Endothelial cell of umbilical vein (primary cell): ENCODE measurements around the gene AP2A2. TPM values are rescaled to one million over a fixed set of nuclear protein-coding genes. Genes with fewer than 3 reads are reported as not detected.

Source experiments
- BruUV-seq: library from RNA; stranded (reverse); fragments of 400-500 nt; replicated peaks from 2 replicates; lab custom pipeline; 2021; lab: Mats Ljungman, UMichigan
- CTCF ChIA-PET: fragments of 300-600, 350-600 bp; sonication (Branson Sonifier 250); formaldehyde crosslinking; loops from one replicate; lab custom pipeline; 2021; ENCODE audit warnings: antibody characterized with exemption, inconsistent platforms; lab: Charles Lee
- POLR2A ChIA-PET: fragments of 300-600, 350-600 bp; sonication (Branson Sonifier 250); formaldehyde crosslinking; loops from one replicate; lab custom pipeline; 2021; ENCODE audit warnings: antibody characterized with exemption, inconsistent platforms; lab: Charles Lee
- DNase-seq: peaks from one replicate; pipeline ENCODE4 v3.0.0-alpha.2; 2011; ENCODE audit warnings: low read depth, low spot score
- FAIRE-seq: peaks from 2 replicates; lab custom pipeline; 2011; peaks lifted over from hg19 to GRCh38; lab: Jason Lieb, UNC
- H2AFZ ChIP-seq: 2 replicates; pipeline ENCODE4 v1.6.0; 2012; ENCODE audit warnings: low read depth, low read length, control low read depth, inconsistent platforms
- H3K27ac ChIP-seq: 2 replicates; pipeline ENCODE4 v1.5.1; 2011; ENCODE audit warnings: low read depth, mild to moderate bottlenecking, control low read depth, low read length, moderate library complexity; ENCODE audit not compliant: insufficient read depth
- H3K27me3 ChIP-seq, 2 experiments: 2 replicates each; pipeline versions ENCODE4 v1.6.0 to v1.6.1; 2011; ENCODE audit warnings: low read length in 2 of 2, mixed read lengths in 1 of 2; ENCODE audit not compliant: control insufficient read depth in 2 of 2, insufficient read depth in 2 of 2
- H3K36me3 ChIP-seq, 2 experiments: 2 replicates in 1 of 2; 3 replicates in 1 of 2; pipeline ENCODE4 v1.5.1; 2011; ENCODE audit warnings: low read length in 2 of 2, mild to moderate bottlenecking in 1 of 2, moderate library complexity in 1 of 2; ENCODE audit not compliant: control insufficient read depth in 2 of 2, insufficient read depth in 2 of 2; ENCODE audit errors: extremely low read depth in 1 of 2
- H3K4me1 ChIP-seq: 3 replicates; pipeline ENCODE4 v1.5.1; 2011; ENCODE audit warnings: mild to moderate bottlenecking, low read length; ENCODE audit not compliant: control insufficient read depth, insufficient read depth; ENCODE audit errors: extremely low read depth
- H3K4me2 ChIP-seq: 2 replicates; pipeline ENCODE4 v1.6.1; 2011; ENCODE audit warnings: low read length, control low read depth, mixed read lengths; ENCODE audit not compliant: insufficient read depth
- H3K4me3 ChIP-seq, 3 experiments: fragments of 200-600 bp in 1 of 3; sonication (generic), shearing (Covaris generic) in 1 of 3; replicated peaks in 1 of 3; 2 replicates each; pipeline ENCODE4 v1.5.1; 2011 to 2016; ENCODE audit warnings: control low read depth in 3 of 3, low read length in 3 of 3, mild to moderate bottlenecking in 2 of 3, inconsistent platforms in 1 of 3, low read depth in 1 of 3, moderate library complexity in 1 of 3; ENCODE audit not compliant: insufficient read depth in 1 of 3
- H3K79me2 ChIP-seq: 2 replicates; pipeline ENCODE4 v1.6.0; 2012; ENCODE audit warnings: low read length, inconsistent platforms; ENCODE audit not compliant: control insufficient read depth, insufficient read depth
- H3K9ac ChIP-seq: replicated peaks from 2 replicates; pipeline ENCODE3; 2011; ENCODE audit warnings: low read length, control low read depth; ENCODE audit not compliant: insufficient read depth; ENCODE audit errors: extremely low read depth
- H3K9me1 ChIP-seq: replicated peaks from 3 replicates; pipeline ENCODE4 v1.6.0; 2011; ENCODE audit warnings: mild to moderate bottlenecking, low read length; ENCODE audit not compliant: control insufficient read depth, insufficient read depth; ENCODE audit errors: extremely low read depth
- H3K9me3 ChIP-seq: replicated peaks from 2 replicates; pipeline ENCODE4 v1.5.1; 2012; ENCODE audit warnings: low read length, inconsistent platforms; ENCODE audit not compliant: control insufficient read depth, insufficient read depth
- H4K20me1 ChIP-seq: replicated peaks from 2 replicates; pipeline ENCODE3; 2011; ENCODE audit warnings: mild to moderate bottlenecking, low read length; ENCODE audit not compliant: control insufficient read depth, insufficient read depth; ENCODE audit errors: extremely low read depth
- CTCF ChIP-seq, 2 donors: IDR thresholded peaks; 1 replicate in 1 of 2; 2 replicates in 1 of 2; pipeline ENCODE4 v1.5.1; 2011; ENCODE audit warnings: low read length in 2 of 2, mild to moderate bottlenecking in 2 of 2, moderate library complexity in 2 of 2, control low read depth in 1 of 2, inconsistent platforms in 1 of 2, low read depth in 1 of 2; ENCODE audit not compliant: insufficient read depth in 1 of 2; ENCODE audit errors: extremely low read depth in 1 of 2
- EZH2 ChIP-seq: IDR thresholded peaks from 2 replicates; pipeline ENCODE4 v1.6.1; 2012; ENCODE audit warnings: borderline replicate concordance, low read depth, mild to moderate bottlenecking, moderate library complexity, low read length, inconsistent platforms; ENCODE audit not compliant: severe bottlenecking
- FOS ChIP-seq: IDR thresholded peaks from 2 replicates; pipeline ENCODE4 v1.6.1; 2011; ENCODE audit warnings: mild to moderate bottlenecking, low read length, moderate library complexity, borderline replicate concordance; ENCODE audit not compliant: insufficient read depth
- GATA2 ChIP-seq: IDR thresholded peaks from 2 replicates; pipeline ENCODE4 v1.7.0; 2011; ENCODE audit warnings: low read depth, mild to moderate bottlenecking, moderate library complexity, mixed read lengths, low read length; ENCODE audit not compliant: insufficient read length, insufficient read depth
- JUN ChIP-seq: IDR thresholded peaks from 2 replicates; pipeline ENCODE4 v1.6.1; 2011; ENCODE audit warnings: borderline replicate concordance, low read depth; ENCODE audit not compliant: insufficient read length, insufficient read depth
- MAX ChIP-seq: IDR thresholded peaks from 2 replicates; pipeline ENCODE4 v1.6.1; 2011; ENCODE audit not compliant: insufficient read depth, insufficient read length
- MYC ChIP-seq: IDR thresholded peaks from one replicate; pipeline ENCODE4 v1.6.1; 2011; ENCODE audit warnings: mild to moderate bottlenecking, low read depth, low read length
- POLR2A ChIP-seq: IDR thresholded peaks from 2 replicates; pipeline ENCODE4 v1.6.1; 2012; ENCODE audit warnings: low read depth, mild to moderate bottlenecking, control low read depth, low read length
- POLR2AphosphoS5 ChIP-seq: IDR thresholded peaks from 2 replicates; pipeline ENCODE4 v1.6.1; 2012; ENCODE audit warnings: low read depth, mild to moderate bottlenecking, control low read depth, low read length, moderate library complexity; ENCODE audit not compliant: insufficient read depth
- dilution Hi-C: fragments of 300-500 bp; cut with MboI; formaldehyde crosslinking; loops from one replicate; pipeline ENCODE4 v1.15.0; 2019; ENCODE audit warnings: low sequenced_read_pairs; ENCODE audit not compliant: extremely low pct_ligation_motif_present
- intact Hi-C: fragments of 100-400 bp; cut with micrococcal nuclease; formaldehyde crosslinking; loops from one replicate; pipeline ENCODE4 v1.10.0; 2022
- polyA plus RNA-seq, 4 experiments: library from polyadenylated mRNA; depleted of rRNA in 3 of 4; stranded (reverse) in 3 of 4; unstranded in 1 of 4; fragments of >200 nt; gene quantifications; 2 replicates each; pipeline versions ENCODE4 v1.2.1 to v1.2.3, GENCODE V29; 2011 to 2012; ENCODE audit warnings: missing spikeins in 1 of 4
- total RNA-seq: library from RNA; stranded (reverse); gene quantifications from 2 replicates; pipeline ENCODE4 v1.2.3, GENCODE V29; 2021

The AP2A2 gene
- total and polyA plus RNA-seq, 2 donors (not counting 3 experiments of a cell fraction or from before 2014, with no cell fraction given) = 89.5 to 92.6 TPM

- ChIA-PET CTCF (interaction anchor here (4.9 kb wide), 1 partner anchor 205 kb away, joined by 46 read pairs; no protein-coding TSS in a partner anchor), POLR2A (no interaction called here)
- no peak overlapping the region for H3K27ac ChIP-seq
- FAIRE-seq = no peak
- H3K4me3 ChIP-seq = no peak overlapping the region
- H3K4me2 ChIP-seq = no peak overlapping the region
- BruUV-seq = no TSS peak
- TF ChIP-seq MAX = no peak
- TF ChIP-seq MYC = no peak
- TF ChIP-seq GATA2 = no peak
- TF ChIP-seq JUN = no peak
- no peak for TF ChIP-seq POLR2AphosphoS5
- TF ChIP-seq POLR2A = no peak
- TF ChIP-seq FOS = no peak
- TF ChIP-seq CTCF (IDR thresholded peaks at IDR 0.05; ENCODE audit: extremely low read depth in 1 of 2, insufficient read depth in 1 of 2, low read depth in 1 of 2, low read length in 2 of 2) = no peak
- no peak for TF ChIP-seq EZH2
- H3K9ac ChIP-seq = no peak overlapping the region
- no peaks in the 10 kb centered on the region for H3K9me1 ChIP-seq
- H3K36me3 ChIP-seq = no peaks in the 10 kb centered on the region
- intact Hi-C loops = loop anchor here (5.0 kb wide), 1 partner anchor 141 kb away; the partner anchor contains the start of gene CHID1
- no peaks in the 10 kb centered on the region for H3K9me3 ChIP-seq
- no peaks in the 10 kb centered on the region for H4K20me1 ChIP-seq
- no peaks in the 10 kb centered on the region for H3K79me2 ChIP-seq
- H3K27me3 ChIP-seq = no peaks in the 10 kb centered on the region
- dilution Hi-C loops = no loop called here
- no peak for DNase-seq
- H3K4me1 ChIP-seq = no peaks in the 10 kb centered on the region
- H2AFZ ChIP-seq = no peak overlapping the region
Measured at GRCh38 chr11:1053121-1053901, 127.6 kb downstream of the AP2A2 start.
